AG04449 (cell line): ENCODE measurements around the gene CDH12.
"Not testable (repeated sequence)": the region's sequence is repeated elsewhere in the genome, so short reads cannot be mapped to it uniquely, and the experiment has no call there.

ENCODE experiments used
- CTCF ChIA-PET: fragments of 350-600 bp; formaldehyde crosslinking; extraction: SDS; loops from one replicate; lab custom pipeline; 2021; ENCODE audit warnings: antibody characterized with exemption; lab: Yijun Ruan, JAX
- POLR2A ChIA-PET: fragments of 400-600, 350-600 bp; formaldehyde crosslinking; extraction: SDS; loops from one replicate; lab custom pipeline; 2020; ENCODE audit warnings: antibody characterized with exemption, inconsistent platforms; lab: Yijun Ruan, JAX
- DNase-seq: peaks from one replicate; pipeline ENCODE4 v3.0.0-alpha.2; 2010; ENCODE audit warnings: low read depth, low spot score
- H3K4me3 ChIP-seq: 2 replicates; pipeline ENCODE4 v1.5.1; 2011; ENCODE audit warnings: low read depth, mild to moderate bottlenecking, control low read depth, low read length
- TF ChIP-seq, protein P1 (sequence below): IDR thresholded peaks from one replicate; pipeline ENCODE4 v1.5.1; 2011; ENCODE audit warnings: mild to moderate bottlenecking, moderate library complexity, low read length, control low read depth, inconsistent platforms; ENCODE audit not compliant: insufficient read depth; ENCODE audit errors: missing control alignments

Gene CDH12

DNA sequence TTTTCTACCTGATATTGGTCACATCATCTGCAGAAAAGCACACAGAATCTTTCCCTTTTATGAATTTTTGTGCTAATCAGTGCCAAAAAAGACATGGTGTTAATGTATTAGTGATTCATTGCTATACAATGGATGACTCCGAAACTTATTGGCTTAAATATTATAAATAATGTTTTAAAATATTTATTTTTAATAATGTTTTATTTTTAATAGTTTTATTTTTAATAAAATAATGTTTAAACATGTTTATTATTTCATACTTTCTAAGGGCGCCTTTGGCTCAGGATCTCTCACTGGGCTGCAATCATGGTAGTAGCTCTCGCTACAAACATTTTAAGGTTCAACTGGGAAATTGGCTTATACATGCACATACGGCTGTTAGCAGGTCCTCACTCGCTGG is 65.7 kb downstream of the CDH12 start:
- H3K4me3 ChIP-seq = no peak overlapping the region
- DNase-seq = no peak
- POLR2A ChIA-PET = no interaction called here
- CTCF ChIA-PET = no interaction called here
- TF ChIP-seq, protein P1, sequence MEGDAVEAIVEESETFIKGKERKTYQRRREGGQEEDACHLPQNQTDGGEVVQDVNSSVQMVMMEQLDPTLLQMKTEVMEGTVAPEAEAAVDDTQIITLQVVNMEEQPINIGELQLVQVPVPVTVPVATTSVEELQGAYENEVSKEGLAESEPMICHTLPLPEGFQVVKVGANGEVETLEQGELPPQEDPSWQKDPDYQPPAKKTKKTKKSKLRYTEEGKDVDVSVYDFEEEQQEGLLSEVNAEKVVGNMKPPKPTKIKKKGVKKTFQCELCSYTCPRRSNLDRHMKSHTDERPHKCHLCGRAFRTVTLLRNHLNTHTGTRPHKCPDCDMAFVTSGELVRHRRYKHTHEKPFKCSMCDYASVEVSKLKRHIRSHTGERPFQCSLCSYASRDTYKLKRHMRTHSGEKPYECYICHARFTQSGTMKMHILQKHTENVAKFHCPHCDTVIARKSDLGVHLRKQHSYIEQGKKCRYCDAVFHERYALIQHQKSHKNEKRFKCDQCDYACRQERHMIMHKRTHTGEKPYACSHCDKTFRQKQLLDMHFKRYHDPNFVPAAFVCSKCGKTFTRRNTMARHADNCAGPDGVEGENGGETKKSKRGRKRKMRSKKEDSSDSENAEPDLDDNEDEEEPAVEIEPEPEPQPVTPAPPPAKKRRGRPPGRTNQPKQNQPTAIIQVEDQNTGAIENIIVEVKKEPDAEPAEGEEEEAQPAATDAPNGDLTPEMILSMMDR = no peak

- POLR2A ChIA-PET = no interaction called here
- TF ChIP-seq, protein P1 = no peak
- DNase-seq = no peak
- no peak overlapping the region for H3K4me3 ChIP-seq
- CTCF ChIA-PET = no interaction called here
These were observed 72.4 kb downstream of the CDH12 start for GRCh38 chr5:22780756-22781155.

GRCh38 chr5:22779499-22779898 is 73.6 kb downstream of the CDH12 start:
- H3K4me3 ChIP-seq = no peak overlapping the region
- no peak for DNase-seq
- CTCF ChIA-PET = no interaction called here
- POLR2A ChIA-PET = no interaction called here
- TF ChIP-seq, protein P1 = no peak

- TF ChIP-seq, protein P1 = no peak
- no peak overlapping the region for H3K4me3 ChIP-seq
- ChIA-PET POLR2A (no interaction called here), CTCF (no interaction called here)
- DNase-seq = no peak
These were observed 76.9 kb downstream of the CDH12 start for GRCh38 chr5:22776285-22776684.

DNA sequence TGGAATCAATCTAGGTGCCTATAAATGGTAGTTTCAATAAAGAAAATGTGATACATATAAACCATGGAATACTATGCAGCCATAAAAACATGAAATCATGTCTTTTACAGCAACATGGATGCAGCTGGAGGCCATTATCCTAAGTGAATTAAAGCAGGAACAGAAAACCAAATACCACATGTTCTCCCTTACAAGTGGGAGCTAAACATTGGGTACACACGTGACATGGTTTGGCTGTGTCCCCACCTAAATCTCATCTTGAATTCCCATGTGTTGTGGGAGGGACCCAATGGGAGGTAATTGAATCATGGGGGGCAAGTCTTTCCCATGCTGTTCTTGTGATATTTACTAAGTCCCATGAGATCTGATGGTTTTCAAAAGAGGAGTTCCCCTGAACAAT is 78.9 kb downstream of the CDH12 start:
- CTCF ChIA-PET, H3K4me3 ChIP-seq, POLR2A ChIA-PET, DNase-seq: not testable (repeated sequence)

DNA sequence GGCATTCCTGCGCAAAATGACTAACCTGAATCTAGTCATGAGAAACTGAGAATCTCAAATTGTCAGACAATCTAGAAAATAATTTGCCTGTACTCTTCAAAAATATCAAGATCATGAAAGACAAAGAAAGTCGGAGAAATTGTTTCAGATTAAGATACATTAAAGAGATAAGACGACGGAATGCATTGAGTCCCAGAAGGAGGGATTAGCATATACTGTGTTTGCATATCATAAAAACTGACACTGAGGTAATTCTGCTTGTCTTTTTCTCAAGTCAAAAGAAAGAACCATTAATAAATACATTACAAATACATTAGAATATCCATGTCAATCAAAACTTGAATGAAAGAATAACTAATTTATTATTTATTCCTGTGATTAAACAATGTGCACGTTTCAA is 88.4 kb downstream of the CDH12 start:
- no peak for DNase-seq
- CTCF ChIA-PET = no interaction called here
- TF ChIP-seq, protein P1 = no peak
- H3K4me3 ChIP-seq = no peak overlapping the region
- POLR2A ChIA-PET = no interaction called here

DNA sequence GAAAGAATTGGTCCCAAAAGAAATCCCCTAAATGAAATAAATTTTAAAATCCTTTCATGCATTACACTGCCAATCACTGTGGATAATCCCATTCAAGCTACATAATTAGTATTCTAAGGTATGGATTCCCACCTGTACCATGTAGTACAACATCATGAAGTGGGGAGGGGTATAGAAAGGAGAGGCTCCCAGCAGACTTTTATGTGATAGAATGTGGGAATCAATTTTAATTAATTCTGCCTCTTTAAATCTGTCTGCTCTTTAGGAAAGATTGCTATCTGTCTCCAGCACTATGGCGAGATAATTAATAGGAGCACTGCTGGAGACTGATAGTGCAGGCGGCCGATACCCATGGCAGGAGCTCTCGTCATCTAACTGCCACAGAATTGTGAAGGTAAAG is 95.4 kb downstream of the CDH12 start:
- ChIA-PET POLR2A (no interaction called here), CTCF (no interaction called here)
- TF ChIP-seq, protein P1 = no peak
- H3K4me3 ChIP-seq = no peak overlapping the region
- no peak for DNase-seq
